ENCODE results near the gene FAT1.

The FAT1 gene

DNA sequence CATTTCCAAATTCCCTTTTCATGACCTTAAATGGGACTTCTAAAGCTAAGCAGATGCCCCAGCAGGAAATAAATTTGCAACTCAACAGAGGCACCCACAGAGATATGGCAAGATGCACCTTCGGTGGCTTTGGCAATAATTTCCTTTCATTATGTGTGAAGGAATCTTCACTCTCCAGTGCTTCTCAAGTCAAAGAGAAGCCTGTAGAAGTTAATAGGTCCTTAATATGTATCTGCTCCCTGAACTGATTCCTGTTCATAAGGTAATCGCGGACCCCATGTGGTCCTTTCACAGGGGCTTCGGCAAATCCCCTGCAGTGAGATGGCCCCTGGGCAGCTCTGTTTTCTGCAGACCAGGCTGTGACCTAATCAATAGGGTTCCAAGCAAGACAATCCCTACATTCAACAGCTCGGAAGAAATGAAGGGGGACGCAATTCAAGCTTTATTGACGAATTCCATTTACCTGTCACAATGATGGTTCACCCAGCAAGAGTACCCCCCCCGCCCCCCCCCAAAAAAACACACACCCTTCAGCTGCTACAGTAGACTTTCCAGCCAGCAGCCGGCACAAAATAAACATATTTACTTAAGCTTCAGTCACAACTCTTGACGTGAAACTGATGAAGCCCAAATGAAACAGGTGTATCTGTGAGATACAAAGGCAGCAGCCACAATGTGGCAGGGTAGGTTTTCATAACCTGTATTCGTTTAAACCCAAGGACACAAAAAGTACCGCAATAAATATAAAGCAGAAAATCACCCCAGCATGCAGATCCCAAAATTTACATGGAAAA lies 35.3 kb downstream of the FAT1 start:
- TF ChIP-seq POLR2A (IDR thresholded peaks at IDR 0.05; ENCODE audit: low read depth, low read length), result no peak
- FAIRE-seq (no peak), DNase-seq (ENCODE audit: insufficient read length) (no peak)

DNA sequence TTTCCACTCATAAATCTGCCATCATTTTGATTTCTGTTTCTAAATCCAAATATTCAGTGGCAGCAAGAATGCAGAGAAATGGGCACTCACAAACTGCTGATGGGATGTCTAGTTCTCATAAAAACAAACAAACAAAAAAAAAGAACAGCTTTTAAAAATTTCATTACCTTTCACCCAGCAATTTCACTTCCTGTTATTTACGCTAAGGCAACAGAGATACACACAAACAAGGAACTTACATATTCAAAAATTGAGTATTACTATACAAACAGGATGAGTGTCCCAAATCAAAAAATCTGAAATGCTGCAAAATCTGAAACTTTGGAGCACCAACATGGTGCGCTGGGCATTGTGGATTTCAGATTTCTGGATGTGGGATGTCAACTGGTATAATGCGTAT lies 36.4 kb downstream of the FAT1 start:
- FAIRE-seq, result no peak
- TF ChIP-seq POLR2A (IDR thresholded peaks at IDR 0.05; ENCODE audit: low read depth, low read length) (no peak), POLR2AphosphoS5 (IDR thresholded peaks at IDR 0.05; ENCODE audit: low read depth, low read length) (no peak), TAF1 (IDR thresholded peaks at IDR 0.05; ENCODE audit: borderline replicate concordance, low read depth, low read length) (no peak)
- DNase-seq (ENCODE audit: insufficient read length), result no peak

DNA sequence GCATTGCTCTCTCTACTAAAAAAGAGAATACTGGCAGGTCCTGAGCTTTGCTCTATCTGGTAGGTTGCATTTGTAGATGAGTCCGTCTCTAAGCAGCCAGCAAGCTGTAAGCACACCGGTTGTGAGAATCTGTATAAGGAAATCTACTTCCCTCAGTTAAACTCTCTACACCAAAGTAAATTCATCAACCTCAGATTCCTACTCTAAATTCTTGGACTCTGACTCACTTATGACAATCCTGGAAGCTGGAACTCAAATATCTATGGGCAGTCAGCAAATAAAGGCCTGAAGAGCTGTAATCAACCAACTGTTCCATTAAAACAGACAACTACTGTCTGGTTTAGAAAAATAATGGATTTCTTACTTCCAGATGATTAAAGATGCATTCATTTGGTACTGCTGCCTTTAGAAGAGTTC lies 37.9 kb downstream of the FAT1 start:
- DNase-seq (ENCODE audit: insufficient read length) (no peak), FAIRE-seq (no peak)
- TF ChIP-seq POLR2A (IDR thresholded peaks at IDR 0.05; ENCODE audit: low read depth, low read length) (no peak), POLR2AphosphoS5 (IDR thresholded peaks at IDR 0.05; ENCODE audit: low read depth, low read length) (no peak), TAF1 (IDR thresholded peaks at IDR 0.05; ENCODE audit: borderline replicate concordance, low read depth, low read length) (no peak)

DNA sequence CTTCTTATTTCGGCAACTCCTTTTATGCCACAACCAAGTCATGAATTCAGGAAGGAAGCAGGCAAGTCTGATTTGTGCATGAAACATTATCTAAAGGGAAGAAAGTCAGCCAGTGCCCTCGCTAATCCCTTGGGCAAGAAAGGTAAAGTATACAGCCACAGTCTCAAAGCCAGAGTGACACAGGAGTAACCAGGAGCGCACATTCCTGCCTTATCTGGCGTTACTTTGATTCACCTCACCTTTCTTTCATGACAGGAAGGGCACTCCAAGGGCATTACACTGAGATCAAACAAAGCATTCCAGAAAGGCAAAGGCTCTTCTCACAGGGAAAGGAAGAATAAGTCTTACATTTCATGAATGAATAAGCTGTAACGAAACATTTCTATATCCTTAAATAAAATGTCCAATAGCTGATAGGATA lies 38.8 kb downstream of the FAT1 start:
- TF ChIP-seq TAF1 (IDR thresholded peaks at IDR 0.05; ENCODE audit: borderline replicate concordance, low read depth, low read length), result no peak
- no peak for TF ChIP-seq POLR2AphosphoS5 (IDR thresholded peaks at IDR 0.05; ENCODE audit: low read depth, low read length)
- TF ChIP-seq POLR2A (IDR thresholded peaks at IDR 0.05; ENCODE audit: low read depth, low read length), result no peak
- DNase-seq (ENCODE audit: insufficient read length), result no peak
- no peak for FAIRE-seq

DNA sequence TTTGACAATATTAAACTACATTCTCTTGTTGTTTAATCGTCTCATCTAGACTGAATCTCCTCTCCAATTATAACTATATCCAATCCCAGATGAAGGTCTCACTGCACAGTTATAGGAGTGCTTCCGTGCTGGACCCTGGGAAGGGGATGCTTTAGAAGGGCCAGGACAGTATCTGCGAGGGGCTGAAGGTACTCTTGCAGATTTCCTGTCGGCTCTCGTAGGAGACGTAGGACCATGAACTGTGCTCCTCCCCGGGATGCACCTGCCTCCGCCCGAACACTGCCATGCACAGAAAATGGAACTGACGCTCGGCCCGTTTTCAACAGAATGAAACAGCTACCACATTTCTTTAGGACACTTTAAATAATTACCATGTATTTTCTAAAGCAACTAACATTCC lies 39.4 kb downstream of the FAT1 start:
- FAIRE-seq, result no peak
- TF ChIP-seq POLR2AphosphoS5 (IDR thresholded peaks at IDR 0.05; ENCODE audit: low read depth, low read length) (no peak), POLR2A (IDR thresholded peaks at IDR 0.05; ENCODE audit: low read depth, low read length) (no peak)
- DNase-seq (ENCODE audit: insufficient read length), result no peak

DNA sequence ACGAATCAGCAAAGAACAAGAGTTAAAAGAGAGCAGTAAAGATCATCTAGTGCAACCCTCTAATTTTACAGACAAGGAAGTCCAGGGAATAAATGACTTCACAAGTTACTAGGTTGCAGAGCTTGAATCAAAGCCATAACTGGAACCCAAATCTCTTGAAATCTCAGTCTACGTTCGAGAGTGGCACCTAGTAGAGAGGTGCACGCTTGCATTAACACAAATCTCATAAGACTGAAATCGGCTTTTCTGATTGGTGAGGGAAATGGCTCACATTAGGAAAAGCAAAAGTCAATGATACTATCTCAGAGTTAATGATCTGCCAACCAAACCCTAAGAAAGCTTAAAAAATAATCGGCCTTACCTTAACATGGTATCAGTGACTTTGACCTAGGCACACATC lies 43.0 kb downstream of the FAT1 start:
- TF ChIP-seq POLR2A (IDR thresholded peaks at IDR 0.05; ENCODE audit: low read depth, low read length) (no peak), POLR2AphosphoS5 (IDR thresholded peaks at IDR 0.05; ENCODE audit: low read depth, low read length) (no peak), TAF1 (IDR thresholded peaks at IDR 0.05; ENCODE audit: borderline replicate concordance, low read depth, low read length) (no peak)
- DNase-seq (ENCODE audit: insufficient read length) (no peak), FAIRE-seq (no peak)

DNA sequence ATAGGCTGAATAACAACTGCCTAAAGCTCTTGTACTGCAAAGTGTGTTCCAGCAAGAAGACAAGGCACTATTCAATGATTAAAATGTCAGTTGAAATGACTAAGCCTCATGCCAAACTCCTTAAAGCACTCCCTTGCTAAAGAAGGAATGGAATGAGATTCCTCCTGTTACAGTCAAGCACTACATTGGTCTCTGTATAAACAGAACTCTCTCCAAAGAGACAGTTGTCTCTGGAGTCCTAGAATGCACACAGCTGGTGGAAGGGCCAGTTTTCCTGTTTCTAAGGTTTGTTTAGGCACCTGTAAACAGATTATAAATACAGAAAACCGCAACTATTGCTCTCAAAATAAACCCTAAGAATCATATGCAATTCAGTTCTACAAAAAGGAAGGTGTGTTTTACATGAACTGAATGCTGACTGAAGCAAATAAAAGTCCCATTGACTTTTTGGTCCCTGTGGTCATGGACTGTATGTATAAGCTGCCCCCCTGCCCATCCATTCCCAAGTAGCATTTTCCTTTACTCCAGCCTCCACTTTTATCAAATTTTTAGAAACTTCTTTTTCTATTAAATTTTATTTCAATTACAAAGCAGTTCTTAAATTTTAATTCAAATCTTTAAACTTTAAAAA lies 47.0 kb downstream of the FAT1 start:
- DNase-seq (ENCODE audit: insufficient read length) (no peak), FAIRE-seq (no peak)
- TF ChIP-seq POLR2AphosphoS5 (IDR thresholded peaks at IDR 0.05; ENCODE audit: low read depth, low read length) (no peak), TAF1 (IDR thresholded peaks at IDR 0.05; ENCODE audit: borderline replicate concordance, low read depth, low read length) (no peak), POLR2A (IDR thresholded peaks at IDR 0.05; ENCODE audit: low read depth, low read length) (no peak)

DNA sequence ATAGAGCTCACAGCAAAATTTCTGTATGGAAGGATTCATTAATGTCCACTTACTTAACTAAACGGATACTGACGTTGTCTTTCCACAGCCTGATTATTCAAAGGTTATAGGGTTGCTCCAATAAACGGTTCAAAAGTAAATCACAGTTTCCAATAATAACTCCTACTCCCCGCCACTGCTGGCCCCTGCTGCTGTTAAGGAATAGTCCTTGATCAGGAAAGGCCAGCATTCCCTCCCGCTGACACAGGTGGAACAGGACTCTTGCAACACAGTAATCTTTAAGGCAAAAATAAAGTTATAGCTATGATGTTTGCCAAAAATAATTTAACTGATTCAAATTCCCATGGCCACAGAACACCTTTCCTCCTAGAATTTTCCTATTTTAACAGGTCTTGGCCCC lies 53.9 kb downstream of the FAT1 start:
- TF ChIP-seq POLR2A (IDR thresholded peaks at IDR 0.05; ENCODE audit: low read depth, low read length), result no peak
- no peak for TF ChIP-seq POLR2AphosphoS5 (IDR thresholded peaks at IDR 0.05; ENCODE audit: low read depth, low read length)
- no peak for TF ChIP-seq TAF1 (IDR thresholded peaks at IDR 0.05; ENCODE audit: borderline replicate concordance, low read depth, low read length)
- no peak for FAIRE-seq
- no peak for DNase-seq (ENCODE audit: insufficient read length)

DNA sequence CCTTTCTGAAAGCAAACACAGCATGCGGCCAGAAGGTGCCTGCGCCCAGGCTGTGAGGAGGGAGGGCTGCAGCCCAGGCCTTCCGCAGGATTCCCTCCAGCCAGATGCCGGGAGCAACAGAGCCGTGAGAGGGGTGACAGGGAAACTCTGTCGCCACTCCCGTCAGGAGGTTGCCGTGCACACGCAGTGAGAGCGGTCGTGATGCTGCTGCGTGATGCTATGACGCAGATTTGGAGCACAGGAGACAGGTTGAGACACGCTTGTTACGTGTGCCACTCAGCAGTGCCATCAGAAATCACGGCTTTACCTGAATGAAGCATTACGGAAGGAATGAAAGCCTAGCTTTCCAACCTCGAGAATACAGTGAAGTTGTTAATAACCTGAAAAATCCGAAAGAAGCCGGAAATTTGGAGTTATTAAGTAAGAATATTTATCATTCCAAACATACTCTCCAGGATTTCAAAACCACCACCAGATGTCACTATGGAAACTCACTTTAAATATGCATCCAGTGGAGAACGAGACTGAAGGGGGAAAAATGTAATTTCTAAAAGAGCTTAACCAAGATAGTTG lies 54.4 kb downstream of the FAT1 start:
- TF ChIP-seq TAF1 (IDR thresholded peaks at IDR 0.05; ENCODE audit: borderline replicate concordance, low read depth, low read length) (no peak), POLR2A (IDR thresholded peaks at IDR 0.05; ENCODE audit: low read depth, low read length) (no peak), POLR2AphosphoS5 (IDR thresholded peaks at IDR 0.05; ENCODE audit: low read depth, low read length) (no peak)
- DNase-seq (ENCODE audit: insufficient read length) (no peak), FAIRE-seq (no peak)

DNA sequence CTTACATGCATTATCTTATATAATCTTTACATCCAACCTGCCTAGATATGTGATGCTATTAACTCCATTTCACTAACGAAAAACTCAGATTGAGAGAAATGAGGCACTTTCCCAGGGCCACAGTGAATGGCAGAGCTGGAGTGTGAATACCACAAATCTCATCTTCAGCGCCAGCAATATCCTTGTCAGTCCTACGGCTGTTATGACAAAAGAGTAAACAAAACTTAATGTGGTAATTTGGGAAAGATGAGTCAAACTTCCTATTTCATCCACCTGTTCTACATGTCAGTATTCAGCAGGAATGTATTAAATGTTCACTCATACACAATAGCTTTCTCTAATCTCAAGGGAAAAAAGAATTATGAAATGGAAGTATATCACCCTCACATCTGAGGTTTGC lies 56.9 kb downstream of the FAT1 start:
- FAIRE-seq (no peak), DNase-seq (ENCODE audit: insufficient read length) (no peak)
- TF ChIP-seq POLR2AphosphoS5 (IDR thresholded peaks at IDR 0.05; ENCODE audit: low read depth, low read length), result no peak
- TF ChIP-seq POLR2A (IDR thresholded peaks at IDR 0.05; ENCODE audit: low read depth, low read length), result no peak
- no peak for TF ChIP-seq TAF1 (IDR thresholded peaks at IDR 0.05; ENCODE audit: borderline replicate concordance, low read depth, low read length)

DNA sequence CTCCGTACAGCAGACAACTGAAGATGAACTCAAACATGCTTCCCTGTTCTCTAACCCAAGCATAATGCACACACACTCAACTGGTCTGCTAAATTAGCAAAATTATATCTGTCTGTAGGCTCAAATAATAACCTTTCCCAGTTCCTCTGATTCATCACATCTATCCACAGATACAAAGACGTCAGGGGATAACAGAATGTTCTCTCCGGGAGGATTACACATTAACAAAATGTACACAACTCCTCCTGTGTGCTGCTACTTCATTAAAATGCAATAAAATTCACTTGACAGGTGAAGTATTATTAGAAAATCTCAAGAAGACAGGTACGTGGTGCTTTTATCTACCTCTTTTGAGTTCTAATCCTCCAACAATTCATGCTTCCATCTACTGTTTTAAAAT lies 57.4 kb downstream of the FAT1 start:
- DNase-seq (ENCODE audit: insufficient read length), result no peak
- no peak for FAIRE-seq
- TF ChIP-seq POLR2A (IDR thresholded peaks at IDR 0.05; ENCODE audit: low read depth, low read length) (no peak), TAF1 (IDR thresholded peaks at IDR 0.05; ENCODE audit: borderline replicate concordance, low read depth, low read length) (no peak), POLR2AphosphoS5 (IDR thresholded peaks at IDR 0.05; ENCODE audit: low read depth, low read length) (no peak)

DNA sequence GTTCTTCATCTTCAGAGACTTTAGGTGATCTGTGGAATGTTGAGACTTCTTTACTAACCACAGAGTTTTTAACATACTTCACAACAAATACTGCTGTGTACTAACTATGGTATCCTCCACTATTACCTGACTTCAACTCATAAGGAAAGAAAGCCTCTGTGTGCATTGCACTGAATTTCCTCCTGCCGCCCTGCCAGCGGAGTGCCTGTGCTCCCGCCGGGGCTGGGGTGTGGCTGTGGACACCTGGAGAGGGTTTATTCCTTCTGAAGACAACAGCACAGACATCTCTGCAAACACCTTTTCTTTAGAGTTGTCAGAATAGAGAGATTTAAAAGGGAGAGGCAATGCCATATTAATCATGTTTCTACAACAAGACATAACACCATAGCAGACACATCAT lies 63.3 kb downstream of the FAT1 start:
- DNase-seq (ENCODE audit: insufficient read length) (no peak), FAIRE-seq (no peak)
- no peak for TF ChIP-seq POLR2AphosphoS5 (IDR thresholded peaks at IDR 0.05; ENCODE audit: low read depth, low read length)
- TF ChIP-seq TAF1 (IDR thresholded peaks at IDR 0.05; ENCODE audit: borderline replicate concordance, low read depth, low read length), result no peak
- no peak for TF ChIP-seq POLR2A (IDR thresholded peaks at IDR 0.05; ENCODE audit: low read depth, low read length)
